Cortex of kidney (tissue), 1 donor: ENCODE measurements around the gene APCDD1L.
"Not testable (repeated sequence)": the region's sequence is repeated elsewhere in the genome, so short reads cannot be mapped to it uniquely, and the experiment has no call there.

Experiments
- DNase-seq: peaks from one replicate; lab custom pipeline; 2025; lab: John Stamatoyannopoulos, UW

APCDD1L gene

GRCh38 chr20:58545565-58546415 lies 30.6 kb upstream of the APCDD1L start:
- DNase-seq: no peak

DNA sequence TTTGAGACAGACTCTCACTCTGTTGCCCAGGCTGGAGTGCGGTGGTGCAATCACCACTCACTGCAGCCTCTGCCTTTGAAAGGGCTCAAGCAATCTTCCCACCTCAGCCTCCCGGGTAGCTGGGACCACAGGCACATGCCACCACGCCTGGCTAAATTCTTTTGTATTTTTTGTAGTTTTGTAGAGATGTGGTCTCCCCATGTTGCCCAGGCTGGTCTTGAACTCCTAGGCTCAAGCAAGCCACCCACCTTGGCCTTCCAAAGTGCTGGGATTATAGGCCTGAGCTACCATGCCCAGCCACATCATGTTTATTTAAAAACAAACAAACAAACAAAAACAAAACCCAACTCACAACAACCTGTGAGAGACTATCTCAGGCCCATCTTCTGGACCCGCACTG lies 29.7 kb upstream of the APCDD1L start:
- no peak for DNase-seq

- DNase-seq: no peak
Observed at GRCh38 chr20:58544286-58544685, 29.1 kb upstream of the APCDD1L start.

GRCh38 chr20:58543274-58543673 lies 28.1 kb upstream of the APCDD1L start:
- no peak for DNase-seq

GRCh38 chr20:58542411-58543095 lies 27.4 kb upstream of the APCDD1L start:
- no peak for DNase-seq

GRCh38 chr20:58542034-58542410 lies 26.8 kb upstream of the APCDD1L start:
- DNase-seq: not testable (repeated sequence)

GRCh38 chr20:58538752-58539151 lies 23.6 kb upstream of the APCDD1L start:
- DNase-seq: no peak

DNA sequence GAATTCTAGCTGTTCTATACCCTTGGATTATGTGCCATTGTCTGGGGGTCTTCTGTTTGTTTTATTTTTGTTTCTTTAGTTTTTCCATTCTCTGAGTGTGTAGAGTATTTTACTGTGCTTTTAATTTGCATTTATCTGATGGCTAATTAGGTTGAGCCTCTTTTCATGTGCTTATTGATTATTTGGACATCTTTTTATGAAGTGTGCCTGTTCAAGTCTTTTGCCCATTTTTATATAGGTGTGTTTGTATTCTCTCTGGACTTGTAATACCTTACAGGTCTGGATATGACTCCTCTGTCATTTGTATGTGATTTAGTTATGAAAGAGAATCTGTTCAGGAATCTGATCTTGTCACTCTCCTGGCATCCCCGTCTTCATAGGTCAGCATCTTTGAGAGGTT lies 22.6 kb upstream of the APCDD1L start:
- DNase-seq: no peak

DNA sequence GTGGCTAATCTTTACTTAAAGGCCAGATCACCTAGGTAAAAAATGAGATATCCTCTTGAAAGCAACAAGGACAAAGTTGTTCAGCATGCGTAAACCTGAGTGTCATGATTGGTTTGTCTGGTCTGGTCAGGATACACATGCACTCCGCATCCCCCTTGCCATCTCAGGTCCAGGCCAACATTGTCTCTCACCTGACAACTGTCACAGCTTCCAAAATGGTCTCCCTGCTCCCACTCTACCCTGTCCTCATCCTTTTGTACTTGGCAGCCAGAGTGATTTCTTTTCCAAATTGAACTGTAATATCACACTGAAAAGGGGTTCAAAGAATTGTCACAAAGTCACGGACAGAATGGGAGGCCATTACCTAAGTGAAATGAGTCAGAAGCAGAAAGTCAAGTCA lies 21.1 kb upstream of the APCDD1L start:
- DNase-seq: no peak

DNA sequence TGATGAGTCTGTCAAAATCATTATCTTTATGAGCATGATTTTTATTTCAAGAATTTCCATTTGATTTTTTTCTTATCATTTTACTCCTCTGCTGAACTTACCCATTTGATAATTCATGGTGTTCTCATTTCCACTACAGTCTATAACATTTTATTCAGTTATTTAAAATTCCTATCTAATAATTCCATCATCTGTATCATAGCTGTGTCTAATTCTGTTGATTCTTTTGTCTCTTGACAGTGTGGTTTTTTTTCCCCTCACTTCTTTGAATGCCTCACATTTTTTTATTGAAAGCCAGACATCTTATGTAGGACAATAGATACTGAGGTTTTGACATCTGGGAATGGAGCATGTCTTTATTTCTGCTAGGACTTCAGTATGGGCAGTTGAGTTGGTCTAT lies 16.5 kb upstream of the APCDD1L start:
- no peak for DNase-seq

- no peak for DNase-seq
Observed at GRCh38 chr20:58531063-58531462, 15.9 kb upstream of the APCDD1L start.

DNA sequence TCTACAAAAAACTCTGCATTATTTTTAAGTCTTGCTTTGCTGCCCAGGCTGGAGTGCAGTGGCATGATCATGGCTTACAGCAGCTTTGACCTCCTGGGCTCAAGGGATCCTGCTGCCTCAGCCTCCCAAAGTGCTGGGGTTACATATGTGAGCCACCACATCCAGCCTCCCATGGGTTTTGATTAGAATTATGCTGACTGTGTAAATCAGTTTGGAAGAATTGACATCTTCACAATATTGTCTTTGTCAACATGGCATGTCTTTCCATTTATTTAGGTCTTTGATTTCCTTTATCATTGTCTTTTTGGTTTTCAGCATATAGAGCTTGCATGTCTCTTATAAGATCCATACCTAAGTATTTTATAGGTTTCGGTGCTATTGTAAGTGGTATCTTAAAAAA lies 13.2 kb upstream of the APCDD1L start:
- no peak for DNase-seq

DNA sequence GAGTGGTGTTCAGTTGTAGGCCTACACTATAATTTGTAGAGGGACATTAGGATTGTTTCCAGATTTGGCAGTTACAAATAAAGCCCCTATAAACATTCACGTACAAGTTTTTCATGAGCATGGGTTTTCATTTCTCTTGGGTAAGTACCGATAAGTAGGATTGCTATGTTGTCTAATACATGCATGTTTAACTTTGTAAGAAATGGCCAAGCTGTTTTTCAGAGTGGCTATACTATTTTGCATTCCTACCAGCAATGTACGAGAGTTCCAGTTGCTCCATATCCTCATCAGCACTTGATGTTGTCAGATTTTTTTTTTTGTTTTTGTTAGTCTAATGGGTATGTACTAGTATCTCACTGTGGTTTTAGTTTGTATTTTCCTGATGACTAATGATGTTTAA lies 11.2 kb upstream of the APCDD1L start:
- no peak for DNase-seq

GRCh38 chr20:58524814-58525213 lies 9.6 kb upstream of the APCDD1L start:
- no peak for DNase-seq

DNA sequence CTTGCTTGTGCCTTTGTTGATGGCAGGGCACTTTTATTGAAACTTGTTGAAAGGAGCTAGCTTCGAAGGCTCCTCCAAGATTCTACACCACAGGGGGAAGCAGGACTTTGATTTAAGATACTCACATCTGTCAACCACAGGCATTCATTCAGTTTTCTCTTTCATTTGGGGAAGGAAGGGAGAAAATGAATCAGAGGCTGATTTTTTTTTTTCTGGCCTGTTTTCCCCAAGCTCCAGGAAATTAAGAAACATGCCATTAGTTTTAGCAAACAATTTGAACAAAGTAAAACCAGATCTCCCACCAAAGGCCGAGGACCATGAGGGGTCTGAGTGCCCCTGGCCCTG lies 8.7 kb upstream of the APCDD1L start:
- DNase-seq: no peak

DNA sequence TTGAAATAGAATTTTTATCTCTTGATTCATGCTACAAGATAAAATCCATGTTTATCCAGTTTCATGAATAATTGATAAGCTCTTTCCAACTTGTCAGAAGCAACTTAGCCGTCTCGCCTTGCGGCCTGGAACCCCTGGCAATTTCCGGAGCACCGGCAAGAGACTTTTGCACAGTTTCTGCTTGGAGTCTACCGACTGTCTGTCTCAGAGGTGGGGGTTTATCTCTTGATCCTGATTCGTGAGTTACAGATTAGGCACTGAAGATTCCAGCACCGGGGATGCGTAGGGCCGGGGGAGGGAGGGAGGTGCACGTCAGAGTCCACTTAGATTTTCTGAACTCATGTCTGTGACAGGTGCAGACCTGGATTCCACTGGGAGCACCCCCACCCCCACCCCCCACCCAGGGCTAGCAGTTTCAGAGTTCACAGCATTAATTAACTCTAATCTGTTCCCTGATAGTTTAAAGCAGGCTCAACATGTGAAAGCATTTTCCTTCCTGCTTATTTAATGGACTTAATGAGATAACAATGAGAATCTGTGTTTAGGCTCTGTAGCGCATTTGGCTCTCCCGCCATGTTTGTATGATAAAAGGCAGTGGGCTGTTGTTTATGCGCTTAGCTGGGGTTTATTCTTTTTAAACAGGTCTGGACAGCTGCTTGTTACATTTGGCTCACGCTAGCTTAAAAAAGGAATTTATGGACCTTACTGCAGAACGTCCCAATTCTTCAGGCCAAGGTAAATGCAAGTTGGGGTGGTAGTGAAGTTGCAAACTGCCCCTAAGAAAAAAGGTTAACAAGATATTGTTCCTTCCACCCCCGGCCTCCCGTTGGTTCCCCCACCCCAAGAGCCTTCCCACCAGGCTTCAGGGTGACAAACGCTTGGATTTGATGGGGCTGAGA lies 8.1 kb upstream of the APCDD1L start:
- DNase-seq: no peak

DNA sequence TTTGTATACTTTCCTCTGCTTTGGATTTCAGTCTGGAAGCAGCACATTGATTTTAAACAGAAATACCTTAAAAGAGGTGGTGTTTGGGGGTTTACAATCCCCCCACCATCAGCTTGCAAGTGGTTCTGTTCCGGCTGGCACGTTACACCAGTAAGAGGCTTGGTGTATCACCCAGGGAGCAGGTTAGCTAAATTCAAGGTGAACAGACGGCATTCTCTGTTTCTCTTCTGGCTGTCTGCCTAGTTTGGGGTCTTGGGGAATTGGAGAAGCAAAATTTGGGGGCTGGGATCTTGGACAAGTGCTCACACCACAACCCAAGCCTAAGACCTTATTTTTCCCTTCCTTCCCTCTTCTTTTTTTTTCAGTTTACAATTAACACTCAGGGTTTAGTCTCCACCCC lies 7.5 kb upstream of the APCDD1L start:
- no peak for DNase-seq

- DNase-seq: no peak
Observed at GRCh38 chr20:58521763-58522162, 6.6 kb upstream of the APCDD1L start.

- DNase-seq: no peak
Observed at GRCh38 chr20:58519940-58520712, 4.9 kb upstream of the APCDD1L start.

DNA sequence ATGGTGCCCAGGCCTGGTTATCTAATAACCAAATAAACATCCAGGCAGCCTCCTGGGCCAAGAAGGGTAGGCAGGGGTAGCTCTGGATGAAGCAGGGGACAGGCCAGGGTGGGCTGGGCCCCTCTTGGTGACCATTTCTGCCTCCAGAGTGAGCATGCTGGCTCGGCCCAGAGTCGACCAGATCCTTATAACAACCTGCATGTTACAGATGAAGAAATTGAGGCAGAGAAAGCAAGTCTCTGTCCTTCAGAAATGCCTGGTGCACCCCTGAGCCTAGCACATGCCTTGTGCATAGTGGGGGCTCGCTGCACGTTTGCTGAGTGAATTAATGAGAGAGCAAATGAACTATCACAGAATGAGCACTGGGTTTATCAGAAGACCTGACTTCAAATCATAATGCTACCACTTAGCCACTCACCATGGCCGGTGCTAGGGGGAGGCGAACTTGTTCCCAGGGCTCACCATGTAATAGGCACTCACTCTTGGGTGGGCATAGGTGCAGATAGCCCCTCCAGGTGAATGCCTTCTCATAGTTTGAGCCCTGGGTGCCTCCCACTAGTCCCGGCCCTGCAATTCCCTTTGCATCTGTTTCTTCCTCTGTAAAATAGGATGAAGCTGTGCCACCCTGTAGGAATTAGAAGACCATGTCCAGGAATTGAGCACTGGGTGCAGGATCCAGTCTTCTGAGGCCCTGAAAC lies 3.8 kb upstream of the APCDD1L start:
- no peak for DNase-seq

DNA sequence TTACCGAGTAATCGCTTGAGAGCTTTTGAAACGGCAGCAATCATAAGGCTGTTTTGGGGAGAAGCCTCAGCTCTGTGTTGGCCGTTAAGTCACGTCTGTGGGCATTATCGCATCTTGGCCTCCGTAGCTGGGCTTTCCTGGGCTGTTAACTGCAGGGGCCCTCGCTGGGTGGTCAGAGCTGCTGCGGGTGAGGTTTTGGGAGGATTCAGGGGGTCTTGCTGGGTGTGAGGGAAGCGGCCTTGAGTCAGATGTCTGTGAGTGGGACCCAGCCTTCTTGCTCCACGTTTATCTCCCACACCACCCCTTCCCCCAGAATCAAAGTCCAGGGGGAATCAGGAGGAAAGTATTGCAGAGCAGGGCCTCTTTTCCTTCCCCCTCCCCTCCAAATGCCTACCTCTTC lies 3.2 kb upstream of the APCDD1L start:
- DNase-seq: no peak
